Measurements from ENCODE around the gene SH3BGRL2.

Gene SH3BGRL2

GRCh38 chr6:79699606-79700005 lies 68.5 kb downstream of the SH3BGRL2 start:
- DNase-seq (ENCODE audit: low spot score): no peak

- no peak for DNase-seq (ENCODE audit: low spot score)
Observed at GRCh38 chr6:79702691-79703090, 71.6 kb downstream of the SH3BGRL2 start.

GRCh38 chr6:79704200-79704599 lies 73.1 kb downstream of the SH3BGRL2 start:
- no peak for DNase-seq (ENCODE audit: low spot score)

- DNase-seq (ENCODE audit: low spot score): no peak
Observed at GRCh38 chr6:79705456-79705995, 74.4 kb downstream of the SH3BGRL2 start.

GRCh38 chr6:79706527-79706926 lies 75.4 kb downstream of the SH3BGRL2 start:
- DNase-seq (ENCODE audit: low spot score): no peak

GRCh38 chr6:79707621-79708020 lies 76.5 kb downstream of the SH3BGRL2 start:
- DNase-seq (ENCODE audit: low spot score): no peak

GRCh38 chr6:79708095-79708791 lies 77.1 kb downstream of the SH3BGRL2 start:
- DNase-seq (ENCODE audit: low spot score): no peak

GRCh38 chr6:79710127-79710526 lies 79.0 kb downstream of the SH3BGRL2 start:
- DNase-seq (ENCODE audit: low spot score): no peak

- no peak for DNase-seq (ENCODE audit: low spot score)
Observed at GRCh38 chr6:79711167-79711566, 80.0 kb downstream of the SH3BGRL2 start.

- no peak for DNase-seq (ENCODE audit: low spot score)
Observed at GRCh38 chr6:79712144-79712543, 81.0 kb downstream of the SH3BGRL2 start.

- no peak for DNase-seq (ENCODE audit: low spot score)
Observed at GRCh38 chr6:79712616-79713135, 81.5 kb downstream of the SH3BGRL2 start.

GRCh38 chr6:79713701-79714322 lies 82.7 kb downstream of the SH3BGRL2 start:
- peak; percentile 54 for DNase-seq (ENCODE audit: low spot score)

- DNase-seq (ENCODE audit: low spot score): no peak
Observed at GRCh38 chr6:79717989-79718388, 86.9 kb downstream of the SH3BGRL2 start.

- DNase-seq (ENCODE audit: low spot score): no peak
Observed at GRCh38 chr6:79718509-79719247, 87.5 kb downstream of the SH3BGRL2 start.

- DNase-seq (ENCODE audit: low spot score): no peak
Observed at GRCh38 chr6:79719248-79719960, 88.3 kb downstream of the SH3BGRL2 start.

GRCh38 chr6:79724816-79725215 lies 93.7 kb downstream of the SH3BGRL2 start:
- no peak for DNase-seq (ENCODE audit: low spot score)

GRCh38 chr6:79731471-79731870 lies 100.3 kb downstream of the SH3BGRL2 start:
- no peak for DNase-seq (ENCODE audit: low spot score)

GRCh38 chr6:79733388-79733787 lies 102.3 kb downstream of the SH3BGRL2 start:
- DNase-seq (ENCODE audit: low spot score): no peak

- DNase-seq (ENCODE audit: low spot score): no peak
Observed at GRCh38 chr6:79734374-79734773, 103.2 kb downstream of the SH3BGRL2 start.

- no peak for DNase-seq (ENCODE audit: low spot score)
Observed at GRCh38 chr6:79735183-79735582, 104.1 kb downstream of the SH3BGRL2 start.

GRCh38 chr6:79737172-79737571 lies 106.0 kb downstream of the SH3BGRL2 start:
- DNase-seq (ENCODE audit: low spot score): no peak

- no peak for DNase-seq (ENCODE audit: low spot score)
Observed at GRCh38 chr6:79742030-79742429, 110.9 kb downstream of the SH3BGRL2 start.

All from RKO (cell line).